WTC11 (cell line): Measurements from ENCODE around the gene ZNF723. TPM values are rescaled to one million over a fixed set of nuclear protein-coding genes. Genes with fewer than 3 reads are reported as not detected.
"Not testable (repeated sequence)": the region's sequence is repeated elsewhere in the genome, so short reads cannot be mapped to it uniquely, and the experiment has no call there.

Experiments used
- ATAC-seq: fragments of 200-7000 bp; cut with Tn5 transposase; 2 replicates; pipeline ENCODE4 v1.10.0; 2021; ENCODE audit warnings: mild to moderate bottlenecking, moderate library complexity
- CTCF ChIA-PET: fragments of 300-600 bp; sonication (Branson Sonifier 250); formaldehyde crosslinking; loops from one replicate; lab custom pipeline; 2021; ENCODE audit warnings: antibody characterized with exemption; lab: Charles Lee
- POLR2A ChIA-PET: fragments of 350-600 bp; sonication (Branson Sonifier 250); formaldehyde crosslinking; loops from one replicate; lab custom pipeline; 2021; ENCODE audit warnings: antibody characterized with exemption; lab: Charles Lee
- DNase-seq: peaks from one replicate; pipeline ENCODE4 v3.0.0; 2021; ENCODE audit warnings: low spot score
- H3K27ac Mint-ChIP-seq: 2 replicates; pipeline ENCODE4 v1.8.0; 2021; ENCODE audit warnings: mixed read lengths
- H3K27me3 Mint-ChIP-seq: 2 replicates; pipeline ENCODE4 v1.8.0; 2021; ENCODE audit warnings: low read depth, mild to moderate bottlenecking, moderate library complexity, mixed read lengths
- H3K36me3 Mint-ChIP-seq: 2 replicates; pipeline ENCODE4 v1.8.0; 2021; ENCODE audit warnings: mixed read lengths
- H3K4me1 Mint-ChIP-seq: 2 replicates; pipeline ENCODE4 v1.8.0; 2022; ENCODE audit warnings: mixed read lengths
- H3K4me3 Mint-ChIP-seq: 2 replicates; pipeline ENCODE4 v1.8.0; 2021; ENCODE audit warnings: mild to moderate bottlenecking, moderate library complexity, mixed read lengths
- H3K9me3 Mint-ChIP-seq: 2 replicates; pipeline ENCODE4 v1.8.0; 2021; ENCODE audit warnings: mixed read lengths
- ATF3 ChIP-seq: sonication (generic); formaldehyde crosslinking; conservative IDR thresholded peaks from 2 replicates; pipeline ENCODE4 v1.8.1; 2022; ENCODE audit warnings: mild to moderate bottlenecking, missing genetic modification reagents
- CBFB ChIP-seq: sonication (generic); formaldehyde crosslinking; IDR thresholded peaks from 2 replicates; pipeline ENCODE4 v1.8.1; 2022; ENCODE audit warnings: mild to moderate bottlenecking, low read depth, missing genetic modification reagents
- CDX4 ChIP-seq: fragments of 250-450 bp; sonication (Bioruptor Pico); IDR thresholded peaks from 2 replicates; pipeline ENCODE4 v1.9.0; 2021; ENCODE audit warnings: moderate library complexity, mild to moderate bottlenecking, inconsistent platforms, borderline replicate concordance
- E2F5 ChIP-seq: sonication (generic); formaldehyde crosslinking; IDR thresholded peaks from 2 replicates; pipeline ENCODE4 v1.8.1; 2022; ENCODE audit warnings: mild to moderate bottlenecking, moderate library complexity, missing genetic modification reagents
- EMX1 ChIP-seq: fragments of 250-450 bp; sonication (Bioruptor Pico); IDR thresholded peaks from 2 replicates; pipeline ENCODE4 v1.8.0; 2021; ENCODE audit warnings: mild to moderate bottlenecking
- FOXK1 ChIP-seq: sonication (generic); formaldehyde crosslinking; IDR thresholded peaks from 2 replicates; pipeline ENCODE4 v1.8.0; 2022; ENCODE audit warnings: mild to moderate bottlenecking, moderate library complexity, missing genetic modification reagents
- FOXP4 ChIP-seq: sonication (generic); formaldehyde crosslinking; IDR thresholded peaks from 2 replicates; pipeline ENCODE4 v1.8.0; 2022; ENCODE audit warnings: mild to moderate bottlenecking, missing genetic modification reagents
- JAZF1 ChIP-seq: fragments of 250-450 bp; sonication (Bioruptor Pico); IDR thresholded peaks from 2 replicates; pipeline ENCODE4 v1.9.0; 2021; ENCODE audit warnings: moderate library complexity, mild to moderate bottlenecking, inconsistent platforms
- JUN ChIP-seq: sonication (generic); formaldehyde crosslinking; IDR thresholded peaks from 2 replicates; pipeline ENCODE4 v1.8.0; 2023; ENCODE audit warnings: mild to moderate bottlenecking, missing genetic modification reagents
- NFE2L1 ChIP-seq: sonication (generic); formaldehyde crosslinking; IDR thresholded peaks from 2 replicates; pipeline ENCODE4 v1.8.1; 2023; ENCODE audit warnings: missing genetic modification reagents
- NR1H2 ChIP-seq: sonication (generic); formaldehyde crosslinking; IDR thresholded peaks from 2 replicates; pipeline ENCODE4 v1.9.0; 2021; ENCODE audit warnings: mild to moderate bottlenecking, moderate library complexity, missing genetic modification reagents
- RELA ChIP-seq: sonication (generic); formaldehyde crosslinking; IDR thresholded peaks from 2 replicates; pipeline ENCODE4 v1.8.1; 2022; ENCODE audit warnings: missing genetic modification reagents, mild to moderate bottlenecking, borderline replicate concordance
- RORB ChIP-seq: fragments of 250-450 bp; sonication (Bioruptor Pico); IDR thresholded peaks from 2 replicates; pipeline ENCODE4 v1.9.0; 2021; ENCODE audit warnings: mild to moderate bottlenecking
- TEAD4 ChIP-seq: sonication (generic); formaldehyde crosslinking; IDR thresholded peaks from 2 replicates; pipeline ENCODE4 v1.8.0; 2022; ENCODE audit warnings: mild to moderate bottlenecking, missing genetic modification reagents
- TP53 ChIP-seq: sonication (generic); formaldehyde crosslinking; IDR thresholded peaks from 2 replicates; pipeline ENCODE4 v1.8.1; 2023; ENCODE audit warnings: mild to moderate bottlenecking, missing genetic modification reagents
- USF2 ChIP-seq: sonication (generic); formaldehyde crosslinking; IDR thresholded peaks from 2 replicates; pipeline ENCODE4 v1.8.1; 2023; ENCODE audit warnings: mild to moderate bottlenecking, missing genetic modification reagents, moderate library complexity
- ZNF121 ChIP-seq: sonication (generic); formaldehyde crosslinking; IDR thresholded peaks from 2 replicates; pipeline ENCODE4 v1.8.0; 2023; ENCODE audit warnings: missing genetic modification reagents
- ZNF138 ChIP-seq: sonication (generic); formaldehyde crosslinking; conservative IDR thresholded peaks from 2 replicates; pipeline ENCODE4 v1.8.1; 2022; ENCODE audit warnings: mild to moderate bottlenecking, moderate library complexity, missing genetic modification reagents
- ZNF263 ChIP-seq: sonication (generic); formaldehyde crosslinking; IDR thresholded peaks from 2 replicates; pipeline ENCODE4 v1.8.1; 2022; ENCODE audit warnings: low read depth, mild to moderate bottlenecking, moderate library complexity, missing genetic modification reagents
- ZNF423 ChIP-seq: fragments of 250-450 bp; sonication (Bioruptor Pico); IDR thresholded peaks from 2 replicates; pipeline ENCODE4 v2.1.2; 2022; ENCODE audit warnings: mild to moderate bottlenecking, moderate library complexity
- ZNF425 ChIP-seq: fragments of 250-450 bp; sonication (Bioruptor Pico); conservative IDR thresholded peaks from 2 replicates; pipeline ENCODE4 v1.9.0; 2021; ENCODE audit warnings: mild to moderate bottlenecking
- total RNA-seq: library from RNA; stranded (reverse); gene quantifications from 3 replicates; pipeline ENCODE4 v1.2.3, GENCODE V29; 2021
- TF ChIP-seq, protein P1 (sequence below): sonication (generic); formaldehyde crosslinking; IDR thresholded peaks from 2 replicates; pipeline ENCODE4 v1.8.0; 2023; ENCODE audit warnings: mild to moderate bottlenecking, missing genetic modification reagents

Gene ZNF723
- total RNA-seq, 1 experiment from 2014 or later: not detected

DNA sequence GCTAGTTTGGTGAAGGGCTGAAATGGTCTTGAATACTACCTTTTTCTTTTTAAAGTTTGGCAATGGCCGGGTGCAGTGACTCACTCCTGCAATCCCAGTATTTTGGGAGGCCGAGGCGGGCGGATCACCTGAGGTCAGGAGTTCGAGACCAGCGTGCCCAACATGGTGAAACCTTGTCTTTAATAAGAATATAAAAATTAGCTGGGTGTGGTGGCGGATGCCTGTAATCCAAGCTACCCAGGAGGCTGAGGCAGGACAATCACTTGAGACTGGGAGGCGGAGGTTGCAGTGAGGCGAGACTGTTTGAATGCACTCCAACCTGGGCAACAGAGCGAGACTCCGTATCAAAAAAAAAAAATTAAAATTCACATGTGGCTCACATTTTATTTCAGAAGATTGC lies 880 bp upstream of the ZNF723 start (continued):
- no peak for TF ChIP-seq E2F5 (CRISPR knock-in tag)
- no peak for TF ChIP-seq ATF3 (CRISPR knock-in tag)
- no peak for TF ChIP-seq USF2 (CRISPR knock-in tag)

DNA sequence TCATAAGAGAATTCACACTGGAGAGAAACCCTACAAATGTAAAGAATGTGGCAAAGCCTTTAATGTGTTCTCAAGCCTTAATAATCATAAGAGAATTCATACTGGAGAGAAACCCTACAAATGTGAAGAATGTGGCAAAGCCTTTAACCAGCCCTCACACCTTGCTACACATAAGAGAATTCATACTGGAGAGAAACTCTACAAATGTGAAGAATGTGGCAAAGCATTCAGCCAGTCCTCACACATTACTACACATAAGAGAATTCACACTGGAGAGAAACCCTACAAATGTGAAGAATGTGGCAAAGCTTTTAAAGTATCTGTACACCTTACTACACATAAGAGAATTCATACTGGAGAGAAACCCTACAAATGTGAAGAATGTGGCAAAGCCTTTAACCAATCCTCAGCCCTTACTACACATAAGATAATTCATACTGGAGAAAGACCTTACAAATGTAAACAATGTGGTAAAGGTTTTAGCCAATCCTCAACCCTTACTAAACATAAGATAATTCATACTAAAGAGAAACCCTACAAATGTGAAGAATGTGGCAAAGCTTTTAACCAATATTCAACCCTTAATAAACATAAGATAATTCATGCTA lies 25.7 kb downstream of the ZNF723 start:
- Mint-ChIP-seq H3K9me3 (peaks cover 52% of the 10 kb centered on the region), H3K36me3 (peaks cover 39% of the 10 kb centered on the region)
- H3K27ac Mint-ChIP-seq, CTCF ChIA-PET, DNase-seq, H3K4me3 Mint-ChIP-seq, POLR2A ChIA-PET, H3K4me1 Mint-ChIP-seq, ATAC-seq, H3K27me3 Mint-ChIP-seq: not testable (repeated sequence)

GRCh38 chr19:22882797-22883196 lies 50.7 kb downstream of the ZNF723 start:
- peaks cover 76% of the 10 kb centered on the region for H3K9me3 Mint-ChIP-seq

More at GRCh38 chr19:22882797-22883196, 50.7 kb downstream of the ZNF723 start:
- CTCF ChIA-PET: no interaction called here
- no peak for TF ChIP-seq FOXP4 (CRISPR knock-in tag)
- no peak for TF ChIP-seq JAZF1 (CRISPR knock-in tag)
- no peak for TF ChIP-seq ZNF263 (CRISPR knock-in tag)
- no peak for TF ChIP-seq TP53 (CRISPR knock-in tag)
- no peak for TF ChIP-seq RELA (CRISPR knock-in tag)
- TF ChIP-seq, protein P1, sequence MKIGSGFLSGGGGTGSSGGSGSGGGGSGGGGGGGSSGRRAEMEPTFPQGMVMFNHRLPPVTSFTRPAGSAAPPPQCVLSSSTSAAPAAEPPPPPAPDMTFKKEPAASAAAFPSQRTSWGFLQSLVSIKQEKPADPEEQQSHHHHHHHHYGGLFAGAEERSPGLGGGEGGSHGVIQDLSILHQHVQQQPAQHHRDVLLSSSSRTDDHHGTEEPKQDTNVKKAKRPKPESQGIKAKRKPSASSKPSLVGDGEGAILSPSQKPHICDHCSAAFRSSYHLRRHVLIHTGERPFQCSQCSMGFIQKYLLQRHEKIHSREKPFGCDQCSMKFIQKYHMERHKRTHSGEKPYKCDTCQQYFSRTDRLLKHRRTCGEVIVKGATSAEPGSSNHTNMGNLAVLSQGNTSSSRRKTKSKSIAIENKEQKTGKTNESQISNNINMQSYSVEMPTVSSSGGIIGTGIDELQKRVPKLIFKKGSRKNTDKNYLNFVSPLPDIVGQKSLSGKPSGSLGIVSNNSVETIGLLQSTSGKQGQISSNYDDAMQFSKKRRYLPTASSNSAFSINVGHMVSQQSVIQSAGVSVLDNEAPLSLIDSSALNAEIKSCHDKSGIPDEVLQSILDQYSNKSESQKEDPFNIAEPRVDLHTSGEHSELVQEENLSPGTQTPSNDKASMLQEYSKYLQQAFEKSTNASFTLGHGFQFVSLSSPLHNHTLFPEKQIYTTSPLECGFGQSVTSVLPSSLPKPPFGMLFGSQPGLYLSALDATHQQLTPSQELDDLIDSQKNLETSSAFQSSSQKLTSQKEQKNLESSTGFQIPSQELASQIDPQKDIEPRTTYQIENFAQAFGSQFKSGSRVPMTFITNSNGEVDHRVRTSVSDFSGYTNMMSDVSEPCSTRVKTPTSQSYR (CRISPR knock-in tag): no peak
- TF ChIP-seq EMX1 (CRISPR knock-in tag): no peak
- no peak for TF ChIP-seq CDX4 (CRISPR knock-in tag)
- TF ChIP-seq ZNF121 (CRISPR knock-in tag): no peak
- TF ChIP-seq TEAD4 (CRISPR knock-in tag): no peak
- no peak for TF ChIP-seq CBFB
- no peak for TF ChIP-seq ZNF423 (CRISPR knock-in tag)
- no peak for TF ChIP-seq ATF3 (CRISPR knock-in tag)
- TF ChIP-seq RORB (CRISPR knock-in tag): no peak
- TF ChIP-seq FOXK1: no peak
- no peak for TF ChIP-seq NR1H2 (CRISPR knock-in tag)
- no peak for TF ChIP-seq NFE2L1 (CRISPR knock-in tag)
- no peak for TF ChIP-seq ZNF138 (CRISPR knock-in tag)
- TF ChIP-seq ZNF425 (CRISPR knock-in tag): no peak
- TF ChIP-seq JUN (CRISPR knock-in tag): no peak
- Mint-ChIP-seq H3K4me3 (no peak overlapping the region), H3K36me3 (peaks cover 77% of the 10 kb centered on the region), H3K4me1 (no peaks in the 10 kb centered on the region), H3K27me3 (peaks cover 19% of the 10 kb centered on the region), H3K27ac (no peak overlapping the region)
- POLR2A ChIA-PET: no interaction called here
- ATAC-seq (peak; percentile 51), DNase-seq (no peak)
